ENCODE measurements around the gene GPS2.

DNA sequence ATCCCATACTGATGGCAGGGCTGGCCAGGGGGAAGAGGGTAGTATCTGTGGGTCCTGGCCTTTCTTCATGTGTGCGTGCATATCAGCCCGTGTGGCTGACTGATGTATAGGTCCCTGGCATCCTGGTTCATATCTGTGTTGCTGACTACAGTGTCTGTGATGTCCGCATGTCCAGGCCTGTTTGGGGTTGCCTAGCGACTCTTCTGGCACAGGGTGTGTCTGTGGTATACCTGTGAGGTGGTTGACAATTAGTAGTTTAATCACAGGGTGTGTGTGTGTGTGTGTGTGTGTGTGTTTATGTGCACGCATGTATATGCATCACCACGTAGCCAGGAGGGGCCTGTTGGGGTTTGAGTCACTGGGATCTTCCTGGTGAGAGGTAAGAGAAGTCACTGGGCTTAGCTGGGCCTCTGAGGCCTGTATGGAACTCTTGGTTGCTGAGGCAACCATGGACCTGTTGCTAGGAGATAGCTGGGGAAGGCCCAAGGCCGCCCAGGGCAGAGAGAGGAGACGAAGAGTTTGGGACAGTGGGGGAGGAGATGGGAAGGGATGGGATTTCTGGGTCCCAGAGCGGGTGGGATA lies 39.2 kb upstream of the GPS2 start:
- TF ChIP-seq CTCF (conservative IDR thresholded peaks at IDR 0.05; ENCODE audit: low read depth, low read length) = no peak
- no peak for TF ChIP-seq EZH2 (IDR thresholded peaks at IDR 0.05; ENCODE audit: borderline replicate concordance, low read depth, low read length, poor library complexity, severe bottlenecking)

Data from A673 (cell line).